ENCODE results near the gene CYP1B1. TPM values are rescaled to one million over a fixed set of nuclear protein-coding genes. Genes with fewer than 3 reads are reported as not detected.

Gene CYP1B1
- total RNA-seq, 6 experiments from 2014 or later: 0.17 TPM; not detected in 5

DNA sequence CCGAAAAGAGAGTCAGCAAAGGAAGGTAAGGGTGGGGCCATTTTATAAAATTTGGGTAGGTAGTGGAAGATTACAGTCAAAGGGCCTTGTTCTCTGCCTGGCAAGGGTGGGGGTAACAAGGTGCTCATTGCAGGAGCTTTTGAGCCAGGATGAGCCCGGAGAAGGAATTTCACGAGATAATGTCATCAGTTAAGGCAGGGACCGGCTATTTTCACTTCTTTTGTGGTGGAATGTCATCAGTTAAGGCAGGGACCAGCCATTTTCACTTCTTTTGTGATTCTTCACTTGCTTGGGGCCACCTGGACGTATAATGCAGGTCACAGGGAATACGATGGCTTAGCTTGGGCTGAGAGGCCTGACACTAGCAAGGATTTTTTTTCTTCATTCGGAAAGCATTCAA is 58.1 kb downstream of the CYP1B1 start:
- no peak overlapping the region for H3K27ac Mint-ChIP-seq
- no peak for DNase-seq
- no peak overlapping the region for H3K4me3 Mint-ChIP-seq
- peaks cover 21% of the 10 kb centered on the region; the same call in 1 of the 2 replicates for H3K4me1 Mint-ChIP-seq (ENCODE audit: low read depth)
- H3K27me3 Mint-ChIP-seq (ENCODE audit: insufficient read depth): peaks cover 7% of the 10 kb centered on the region
- no peaks in the 10 kb centered on the region; the same call in 1 of the 2 replicates for H3K9me3 Mint-ChIP-seq
- TF ChIP-seq, protein P1, sequence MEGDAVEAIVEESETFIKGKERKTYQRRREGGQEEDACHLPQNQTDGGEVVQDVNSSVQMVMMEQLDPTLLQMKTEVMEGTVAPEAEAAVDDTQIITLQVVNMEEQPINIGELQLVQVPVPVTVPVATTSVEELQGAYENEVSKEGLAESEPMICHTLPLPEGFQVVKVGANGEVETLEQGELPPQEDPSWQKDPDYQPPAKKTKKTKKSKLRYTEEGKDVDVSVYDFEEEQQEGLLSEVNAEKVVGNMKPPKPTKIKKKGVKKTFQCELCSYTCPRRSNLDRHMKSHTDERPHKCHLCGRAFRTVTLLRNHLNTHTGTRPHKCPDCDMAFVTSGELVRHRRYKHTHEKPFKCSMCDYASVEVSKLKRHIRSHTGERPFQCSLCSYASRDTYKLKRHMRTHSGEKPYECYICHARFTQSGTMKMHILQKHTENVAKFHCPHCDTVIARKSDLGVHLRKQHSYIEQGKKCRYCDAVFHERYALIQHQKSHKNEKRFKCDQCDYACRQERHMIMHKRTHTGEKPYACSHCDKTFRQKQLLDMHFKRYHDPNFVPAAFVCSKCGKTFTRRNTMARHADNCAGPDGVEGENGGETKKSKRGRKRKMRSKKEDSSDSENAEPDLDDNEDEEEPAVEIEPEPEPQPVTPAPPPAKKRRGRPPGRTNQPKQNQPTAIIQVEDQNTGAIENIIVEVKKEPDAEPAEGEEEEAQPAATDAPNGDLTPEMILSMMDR (IDR thresholded peaks at IDR 0.05): no peak
- H3K36me3 Mint-ChIP-seq (ENCODE audit: low read depth): no peaks in the 10 kb centered on the region

Other genes starting within 250 kb of the CYP1B1 start
- gene RMDN2, start 150.9 kb downstream of the CYP1B1 start, total RNA-seq (2021; fragmentation: NEBNext Ultra II Directional; extraction: Animal tissue kit (Norgen Biotek cat#: 25700)): 1 to 10 TPM; 2.6 to 6.7 (median 3.4) TPM